Liver (tissue), 9 donors: ENCODE measurements around the gene PSMD11. TPM values are rescaled to one million over a fixed set of nuclear protein-coding genes. Genes with fewer than 3 reads are reported as not detected.

Source experiments
- DNase-seq: peaks from one replicate; pipeline ENCODE4 v3.0.0-alpha.2; 2017; ENCODE audit warnings: low spot score
- H3K27ac ChIP-seq, 2 donors: one replicate each; pipeline ENCODE4 v1.7.0; 2013; ENCODE audit warnings: inconsistent platforms in 2 of 2, low read length in 2 of 2, control low read depth in 1 of 2, low read depth in 1 of 2, mild to moderate bottlenecking in 1 of 2
- H3K27me3 ChIP-seq, 4 donors: one replicate each; pipeline versions ENCODE4 v1.6.1 to v1.7.0; 2013; ENCODE audit warnings: low read length in 3 of 4, inconsistent platforms in 1 of 4, mild to moderate bottlenecking in 1 of 4, moderate library complexity in 1 of 4; ENCODE audit not compliant: control insufficient read depth in 4 of 4, insufficient read depth in 4 of 4
- H3K36me3 ChIP-seq, 4 donors: one replicate each; pipeline versions ENCODE4 v1.6.1 to v1.7.0; 2013; ENCODE audit warnings: low read length in 3 of 4, mild to moderate bottlenecking in 3 of 4, low read depth in 1 of 4, moderate library complexity in 1 of 4; ENCODE audit not compliant: control insufficient read depth in 4 of 4, insufficient read depth in 3 of 4
- H3K4me1 ChIP-seq, 4 donors: one replicate each; pipeline versions ENCODE4 v1.6.1 to v1.7.0; 2013; ENCODE audit warnings: low read length in 3 of 4, mild to moderate bottlenecking in 3 of 4, moderate library complexity in 1 of 4; ENCODE audit not compliant: control insufficient read depth in 4 of 4, insufficient read depth in 4 of 4
- H3K4me3 ChIP-seq, 3 donors: one replicate each; pipeline versions ENCODE4 v1.6.1 to v1.7.0; 2013; ENCODE audit warnings: low read length in 3 of 3, control low read depth in 1 of 3, low read depth in 1 of 3, mild to moderate bottlenecking in 1 of 3
- H3K9ac ChIP-seq, 2 donors: one replicate each; pipeline ENCODE4 v1.7.0; 2013; ENCODE audit warnings: low read length in 2 of 2, mild to moderate bottlenecking in 2 of 2, moderate library complexity in 2 of 2, control low read depth in 1 of 2, low read depth in 1 of 2
- H3K9me3 ChIP-seq, 4 donors: one replicate each; pipeline versions ENCODE4 v1.6.1 to v1.7.0; 2013; ENCODE audit warnings: low read length in 3 of 4; ENCODE audit not compliant: control insufficient read depth in 4 of 4
- ATF3 ChIP-seq: IDR thresholded peaks from 2 replicates; pipeline ENCODE4 v1.6.1; 2016; ENCODE audit warnings: antibody characterized with exemption
- EGR1 ChIP-seq, 2 donors: IDR thresholded peaks; 2 replicates each; pipeline ENCODE4 v1.6.1; 2016 to 2018; ENCODE audit warnings: antibody characterized with exemption in 2 of 2, low read depth in 2 of 2
- FOXA1 ChIP-seq: IDR thresholded peaks from 2 replicates; pipeline ENCODE4 v1.6.1; 2016; ENCODE audit warnings: antibody characterized with exemption
- FOXA2 ChIP-seq: IDR thresholded peaks from 2 replicates; pipeline ENCODE4 v1.6.1; 2016; ENCODE audit warnings: antibody characterized with exemption
- GABPA ChIP-seq, 2 donors: IDR thresholded peaks in 1 of 2; conservative IDR thresholded peaks in 1 of 2; 2 replicates each; pipeline ENCODE4 v1.6.1; 2016; ENCODE audit warnings: antibody characterized with exemption in 2 of 2, mild to moderate bottlenecking in 1 of 2, moderate library complexity in 1 of 2
- HNF4A ChIP-seq, 2 donors: conservative IDR thresholded peaks; 2 replicates each; pipeline ENCODE4 v1.6.1; 2016; ENCODE audit warnings: antibody characterized with exemption in 2 of 2, mild to moderate bottlenecking in 2 of 2
- HNF4G ChIP-seq: IDR thresholded peaks from 2 replicates; pipeline ENCODE4 v1.6.1; 2016; ENCODE audit warnings: antibody characterized with exemption
- JUND ChIP-seq, 2 donors: IDR thresholded peaks; 2 replicates each; pipeline ENCODE4 v1.6.1; 2016; ENCODE audit warnings: antibody characterized with exemption in 2 of 2
- NR2F2 ChIP-seq: IDR thresholded peaks from 2 replicates; pipeline ENCODE4 v1.6.1; 2016; ENCODE audit warnings: antibody characterized with exemption
- RAD21 ChIP-seq, 2 donors: IDR thresholded peaks; 2 replicates each; pipeline ENCODE4 v1.6.1; 2016; ENCODE audit warnings: antibody characterized with exemption in 2 of 2, mild to moderate bottlenecking in 2 of 2
- RXRA ChIP-seq, 2 donors: IDR thresholded peaks; 2 replicates each; pipeline ENCODE4 v1.6.1; 2017 to 2018; ENCODE audit warnings: antibody characterized with exemption in 2 of 2, mild to moderate bottlenecking in 1 of 2
- SP1 ChIP-seq: IDR thresholded peaks from 2 replicates; pipeline ENCODE4 v1.6.1; 2018; ENCODE audit warnings: antibody characterized with exemption, mild to moderate bottlenecking
- TAF1 ChIP-seq: conservative IDR thresholded peaks from 2 replicates; pipeline ENCODE4 v1.6.1; 2016; ENCODE audit warnings: antibody characterized with exemption, mild to moderate bottlenecking
- YY1 ChIP-seq: IDR thresholded peaks from 2 replicates; pipeline ENCODE4 v1.6.1; 2016; ENCODE audit warnings: antibody characterized with exemption, mild to moderate bottlenecking
- ZBTB33 ChIP-seq: IDR thresholded peaks from 2 replicates; pipeline ENCODE4 v1.6.1; 2016; ENCODE audit warnings: antibody characterized with exemption
- WGBS: extraction: QIAGEN DNeasy Blood & Tissue Kit; methylation state at CpG from one replicate; pipeline ENCODE4 v1.1.7; 2013; 5-methylcytosine and 5-hydroxymethylcytosine counted together
- polyA plus RNA-seq, 2 donors: library from polyadenylated mRNA; stranded (reverse) in 1 of 2; unstranded in 1 of 2; fragments of 200-250 nt in 1 of 2; fragments of >200 nt in 1 of 2; fragmentation: Nextera tagmentation in 1 of 2; extraction: Ambion mirVana in 1 of 2; gene quantifications; one replicate each; pipeline versions ENCODE4 v1.2.1 to v1.2.3, GENCODE V29; 2013 to 2015
- total RNA-seq, 2 donors: library from RNA; depleted of rRNA; stranded (reverse); fragments of >200 nt; gene quantifications; one replicate each; pipeline ENCODE4 v1.2.3, GENCODE V29; 2014
- TF ChIP-seq, protein P1 (sequence below): IDR thresholded peaks from 2 replicates; pipeline ENCODE4 v1.6.1; 2016; ENCODE audit warnings: antibody characterized with exemption
- TF ChIP-seq, protein P2 (sequence below): IDR thresholded peaks from 2 replicates; pipeline ENCODE4 v1.6.1; 2016; ENCODE audit warnings: antibody characterized with exemption, mild to moderate bottlenecking
- donor health status: healthy.
- donor health status: healthy.
- donor health status: healthy.
- donor health status: healthy.
- donor health status: healthy.

PSMD11 gene
- total and polyA plus RNA-seq, 4 donors = 42.1 to 97.4 (median 68.2) TPM

DNA sequence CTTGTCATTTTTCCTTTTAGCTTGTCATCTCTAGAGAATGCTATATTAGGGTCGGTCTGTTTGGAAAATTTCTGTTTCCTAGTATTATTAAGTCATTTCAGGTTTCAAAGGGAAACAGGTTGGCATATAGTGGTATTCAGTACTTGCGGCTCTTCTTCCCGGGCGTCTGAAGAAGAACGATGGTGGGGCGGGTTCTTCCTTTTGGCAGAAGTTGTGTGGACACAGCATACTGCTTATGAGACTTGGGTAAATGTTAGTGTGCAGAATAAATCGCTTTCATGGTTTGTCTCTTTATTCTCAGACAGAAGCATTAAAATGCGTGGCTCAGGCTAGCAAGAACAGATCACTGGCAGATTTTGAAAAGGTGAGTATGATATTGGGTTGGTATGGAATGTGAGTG, 32.9 kb downstream of the PSMD11 start (continued):
- TF ChIP-seq SP1 = no peak
- TF ChIP-seq JUND (IDR thresholded peaks at IDR 0.05) = no peak
- no peak for TF ChIP-seq FOXA1
- TF ChIP-seq EGR1 (IDR thresholded peaks at IDR 0.05; ENCODE audit: low read depth in 2 of 2) = no peak
- TF ChIP-seq, protein P1, sequence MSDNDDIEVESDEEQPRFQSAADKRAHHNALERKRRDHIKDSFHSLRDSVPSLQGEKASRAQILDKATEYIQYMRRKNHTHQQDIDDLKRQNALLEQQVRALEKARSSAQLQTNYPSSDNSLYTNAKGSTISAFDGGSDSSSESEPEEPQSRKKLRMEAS = no peak
- no peak for TF ChIP-seq YY1

GRCh38 chr17:32479074-32479617, 34.8 kb downstream of the PSMD11 start:
- no peak for DNase-seq
- Histone ChIP-seq H3K27ac (no peak overlapping the region), H3K9ac (no peak overlapping the region), H3K4me3 (no peak overlapping the region), H3K4me1 (no peaks in the 10 kb centered on the region), H3K27me3 (no peaks in the 10 kb centered on the region), H3K36me3 (peaks cover 11 to 81% (median 57%) of the 10 kb centered on the region in 4 donors), H3K9me3 (no peaks in the 10 kb centered on the region)
- 61% methylated on average over 5 of the region's 5 CpGs for WGBS
- TF ChIP-seq FOXA2 (no peak), EGR1 (IDR thresholded peaks at IDR 0.05; ENCODE audit: low read depth in 2 of 2) (no peak), GABPA (IDR thresholded peaks at IDR 0.05 in 1 of 2, conservative IDR thresholded peaks at IDR 0.05 in 1 of 2) (no peak), TAF1 (no peak), RAD21 (IDR thresholded peaks at IDR 0.05) (no peak), JUND (IDR thresholded peaks at IDR 0.05) (no peak), HNF4A (conservative IDR thresholded peaks at IDR 0.05) (no peak), ATF3 (no peak), YY1 (no peak)
- TF ChIP-seq, protein P2, sequence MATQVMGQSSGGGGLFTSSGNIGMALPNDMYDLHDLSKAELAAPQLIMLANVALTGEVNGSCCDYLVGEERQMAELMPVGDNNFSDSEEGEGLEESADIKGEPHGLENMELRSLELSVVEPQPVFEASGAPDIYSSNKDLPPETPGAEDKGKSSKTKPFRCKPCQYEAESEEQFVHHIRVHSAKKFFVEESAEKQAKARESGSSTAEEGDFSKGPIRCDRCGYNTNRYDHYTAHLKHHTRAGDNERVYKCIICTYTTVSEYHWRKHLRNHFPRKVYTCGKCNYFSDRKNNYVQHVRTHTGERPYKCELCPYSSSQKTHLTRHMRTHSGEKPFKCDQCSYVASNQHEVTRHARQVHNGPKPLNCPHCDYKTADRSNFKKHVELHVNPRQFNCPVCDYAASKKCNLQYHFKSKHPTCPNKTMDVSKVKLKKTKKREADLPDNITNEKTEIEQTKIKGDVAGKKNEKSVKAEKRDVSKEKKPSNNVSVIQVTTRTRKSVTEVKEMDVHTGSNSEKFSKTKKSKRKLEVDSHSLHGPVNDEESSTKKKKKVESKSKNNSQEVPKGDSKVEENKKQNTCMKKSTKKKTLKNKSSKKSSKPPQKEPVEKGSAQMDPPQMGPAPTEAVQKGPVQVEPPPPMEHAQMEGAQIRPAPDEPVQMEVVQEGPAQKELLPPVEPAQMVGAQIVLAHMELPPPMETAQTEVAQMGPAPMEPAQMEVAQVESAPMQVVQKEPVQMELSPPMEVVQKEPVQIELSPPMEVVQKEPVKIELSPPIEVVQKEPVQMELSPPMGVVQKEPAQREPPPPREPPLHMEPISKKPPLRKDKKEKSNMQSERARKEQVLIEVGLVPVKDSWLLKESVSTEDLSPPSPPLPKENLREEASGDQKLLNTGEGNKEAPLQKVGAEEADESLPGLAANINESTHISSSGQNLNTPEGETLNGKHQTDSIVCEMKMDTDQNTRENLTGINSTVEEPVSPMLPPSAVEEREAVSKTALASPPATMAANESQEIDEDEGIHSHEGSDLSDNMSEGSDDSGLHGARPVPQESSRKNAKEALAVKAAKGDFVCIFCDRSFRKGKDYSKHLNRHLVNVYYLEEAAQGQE = no peak
- TF ChIP-seq, protein P1 = no peak

DNA sequence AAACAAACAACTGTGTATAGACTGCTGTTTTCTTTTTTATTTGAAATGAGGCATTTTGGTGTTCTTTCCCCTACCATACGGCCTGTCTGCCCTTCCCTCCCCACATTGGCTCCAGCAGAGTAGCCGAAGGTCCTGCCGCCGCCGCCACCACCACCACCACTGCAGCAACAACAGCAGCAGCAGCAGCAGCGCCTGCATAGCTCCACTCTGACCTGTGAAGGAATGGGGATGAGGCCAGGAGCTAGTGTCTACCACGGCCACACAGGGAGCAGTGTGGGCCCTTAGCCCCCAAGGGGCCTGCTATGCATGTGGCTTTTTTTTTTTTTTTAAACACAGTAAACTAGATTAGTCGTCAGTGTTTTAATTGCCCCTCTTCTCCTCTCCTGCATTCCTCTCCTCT, 36.9 kb downstream of the PSMD11 start:
- DNase-seq = no peak
- WGBS = 91% methylated on average over 8 of the region's 8 CpGs
- Histone ChIP-seq H3K27me3 (no peaks in the 10 kb centered on the region), H3K9me3 (no peaks in the 10 kb centered on the region), H3K36me3 (peaks cover 11 to 61% (median 42%) of the 10 kb centered on the region in 4 donors), H3K4me1 (peaks cover under 1 to 5% (median 5%) of the 10 kb centered on the region in 4 donors), H3K9ac (no peak overlapping the region), H3K27ac (no peak overlapping the region), H3K4me3 (no peak overlapping the region)
- TF ChIP-seq RAD21 (IDR thresholded peaks at IDR 0.05) (no peak), NR2F2 (no peak), JUND (IDR thresholded peaks at IDR 0.05) (no peak), GABPA (IDR thresholded peaks at IDR 0.05 in 1 of 2, conservative IDR thresholded peaks at IDR 0.05 in 1 of 2) (no peak), HNF4G (no peak), RXRA (IDR thresholded peaks at IDR 0.05) (no peak), YY1 (no peak), SP1 (no peak), TAF1 (no peak), HNF4A (conservative IDR thresholded peaks at IDR 0.05) (no peak), ZBTB33 (no peak)
- TF ChIP-seq, protein P1 = no peak
- TF ChIP-seq, protein P2 = no peak
